WI38 (cell line): ENCODE measurements around the gene CDKL4.
"Not testable (repeated sequence)": the region's sequence is repeated elsewhere in the genome, so short reads cannot be mapped to it uniquely, and the experiment has no call there.

ENCODE experiments used
- H3K4me3 ChIP-seq: 2 replicates; pipeline ENCODE4 v1.5.1; 2011; ENCODE audit warnings: low read depth, mild to moderate bottlenecking, control low read depth, low read length
- CTCF ChIP-seq: IDR thresholded peaks from 2 replicates; pipeline ENCODE4 v1.5.1; 2012; ENCODE audit warnings: low read depth, mild to moderate bottlenecking, control low read depth, low read length

Gene CDKL4

GRCh38 chr2:39247512-39248043, 3.8 kb upstream of the CDKL4 start:
- H3K4me3 ChIP-seq = no peak overlapping the region
- TF ChIP-seq CTCF = no peak

- no peak overlapping the region for H3K4me3 ChIP-seq
- no peak for TF ChIP-seq CTCF
Measured at GRCh38 chr2:39246382-39246980, 2.7 kb upstream of the CDKL4 start.

- not testable (repeated sequence) for H3K4me3 ChIP-seq
Measured at GRCh38 chr2:39244963-39245625, 1.3 kb upstream of the CDKL4 start.

- not testable (repeated sequence) for H3K4me3 ChIP-seq
Measured at GRCh38 chr2:39244241-39244862, 582 bp upstream of the CDKL4 start.

- TF ChIP-seq CTCF = no peak
- no peak overlapping the region for H3K4me3 ChIP-seq
Measured at GRCh38 chr2:39241588-39241987, 2.2 kb downstream of the CDKL4 start.

- no peak overlapping the region for H3K4me3 ChIP-seq
- TF ChIP-seq CTCF = no peak
Measured at GRCh38 chr2:39240758-39241157, 3.0 kb downstream of the CDKL4 start.

GRCh38 chr2:39234754-39235153, 9.0 kb downstream of the CDKL4 start:
- no peak for TF ChIP-seq CTCF
- no peak overlapping the region for H3K4me3 ChIP-seq

- TF ChIP-seq CTCF = no peak
- H3K4me3 ChIP-seq = no peak overlapping the region
Measured at GRCh38 chr2:39232141-39232540, 11.6 kb downstream of the CDKL4 start.
